ENCODE data around the gene DHCR7. TPM values are rescaled to one million over a fixed set of nuclear protein-coding genes. Genes with fewer than 3 reads are reported as not detected.

The DHCR7 gene
- polyA plus RNA-seq, 1 of the 3 experiments (the other 2 are of a cell fraction): 21.4 TPM

DNA sequence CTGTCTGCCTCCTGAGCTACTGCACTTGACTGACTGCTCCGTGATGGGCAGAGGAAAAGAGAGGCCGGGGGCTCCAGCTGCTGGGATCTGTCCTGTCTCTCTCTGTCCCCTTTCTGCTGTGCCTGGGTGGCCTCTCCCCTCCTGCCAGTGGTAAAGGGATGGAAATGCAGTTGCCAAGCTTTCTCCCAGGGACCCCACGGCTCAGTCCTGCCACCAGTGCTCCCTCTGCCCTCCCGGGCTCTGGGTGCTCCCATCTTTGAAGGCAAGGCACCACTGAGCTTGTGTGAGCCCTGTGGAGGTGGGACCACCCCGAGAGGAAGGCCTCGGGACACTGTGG lies 36.8 kb upstream of the DHCR7 start:
- Histone ChIP-seq H3F3A (replicated peaks; ENCODE audit: insufficient read depth) (peaks cover 3% of the 10 kb centered on the region), H3K4me1 (ENCODE audit: control insufficient read depth in 1 of 2, insufficient read depth in 2 of 2, low read depth in 1 of 2, low read length in 1 of 2) (peaks cover 10 to 18% of the 10 kb centered on the region in 2 experiments; a peak in 3 of 4 replicates), H4K20me1 (ENCODE audit: insufficient read depth) (no peaks in the 10 kb centered on the region), H3K4me3 (ENCODE audit: low read depth in 2 of 2, low read length in 1 of 2) (no peak overlapping the region), H3K9me2 (no peaks in the 10 kb centered on the region), H3K79me2 (ENCODE audit: insufficient read depth) (no peaks in the 10 kb centered on the region), H3K4me2 (no peak overlapping the region), H2AFZ (ENCODE audit: low read depth) (no peak overlapping the region), H3K9me3 (no peaks in the 10 kb centered on the region), H3K9ac (no peak overlapping the region), H3K27ac (ENCODE audit: low read depth in 2 of 2, low read length in 1 of 2) (no peak overlapping the region), H3K36me3 (replicated peaks in 1 of 2; ENCODE audit: control insufficient read depth in 1 of 2, insufficient read depth in 2 of 2, low read length in 1 of 2) (peaks cover 17 to 47% of the 10 kb centered on the region in 2 experiments), H3K27me3 (ENCODE audit: insufficient read depth) (no peaks in the 10 kb centered on the region)
- no peak for DNase-seq
- 92% methylated on average over 5 of the region's 6 CpGs for WGBS (ENCODE audit: low lambda C conversion rate)
- TF ChIP-seq SIN3A (IDR thresholded peaks at IDR 0.05; ENCODE audit: borderline replicate concordance, low read depth, low read length): no peak
- no peak for TF ChIP-seq SMC3 (IDR thresholded peaks at IDR 0.05; ENCODE audit: low read depth, low read length)
- no peak for TF ChIP-seq GATA2 (CRISPR knock-in tag; IDR thresholded peaks at IDR 0.05)
- no peak for TF ChIP-seq RFX5 (IDR thresholded peaks at IDR 0.05; ENCODE audit: low read length)
- TF ChIP-seq FOXJ3 (CRISPR knock-in tag; IDR thresholded peaks at IDR 0.05): no peak
- TF ChIP-seq USF1 (IDR thresholded peaks at IDR 0.05; ENCODE audit: borderline replicate concordance, low read depth): no peak
- no peak for TF ChIP-seq JUND (IDR thresholded peaks at IDR 0.05)
- no peak for TF ChIP-seq RXRA (IDR thresholded peaks at IDR 0.05; ENCODE audit: borderline replicate concordance, low read depth)
- no peak for TF ChIP-seq FOXM1 (IDR thresholded peaks at IDR 0.05; ENCODE audit: low read depth)
- no peak for TF ChIP-seq IRF3 (IDR thresholded peaks at IDR 0.05; ENCODE audit: low read depth, low read length)
- TF ChIP-seq MAX (IDR thresholded peaks at IDR 0.05; ENCODE audit: low read depth): no peak
- CTCF ChIA-PET: no interaction called here
- POLR2A ChIA-PET: no interaction called here

DNA sequence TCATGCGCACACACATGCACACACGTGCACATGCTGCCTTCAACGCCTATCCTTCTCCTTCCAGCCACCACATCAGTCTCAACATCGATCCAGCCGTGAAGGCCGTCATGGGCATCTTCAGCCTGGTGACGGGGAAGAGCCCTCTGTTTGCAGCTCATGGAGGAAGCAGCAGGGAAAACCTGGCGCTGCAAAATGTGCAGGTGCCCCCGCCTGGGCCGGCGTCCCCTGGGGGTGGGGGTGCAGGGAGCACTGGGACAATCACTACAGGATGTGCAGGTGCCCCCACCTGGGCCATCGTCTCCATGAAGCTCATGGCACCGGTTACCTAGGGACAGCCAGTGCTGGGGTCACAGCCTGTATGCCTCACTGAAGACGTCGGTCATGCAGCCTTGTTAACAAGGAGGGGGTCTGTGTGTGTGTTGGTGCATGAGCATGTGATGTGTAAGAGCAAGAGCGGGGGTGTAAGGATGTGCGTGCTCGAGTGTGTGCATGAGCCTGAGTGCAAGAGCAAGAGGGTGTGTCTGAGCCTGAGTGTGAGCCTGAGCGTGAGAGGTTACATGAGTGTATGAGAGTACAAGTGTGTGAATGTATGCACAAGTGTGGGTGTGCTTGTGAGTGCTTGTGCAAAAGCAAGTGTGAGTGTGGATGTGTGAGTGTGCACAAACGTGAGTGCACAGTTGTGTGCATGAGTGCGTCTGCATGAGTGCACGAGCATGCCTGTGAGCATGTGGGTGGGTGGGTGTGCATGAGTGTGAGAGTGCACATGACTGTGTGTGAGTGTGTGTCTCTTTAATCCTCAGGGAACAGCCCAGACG lies 36.3 kb upstream of the DHCR7 start:
- H3K36me3 ChIP-seq (replicated peaks in 1 of 2; ENCODE audit: control insufficient read depth in 1 of 2, insufficient read depth in 2 of 2, low read length in 1 of 2): peaks cover 17 to 47% of the 10 kb centered on the region in 2 experiments
- no peaks in the 10 kb centered on the region for H3K79me2 ChIP-seq (ENCODE audit: insufficient read depth)
- DNase-seq: no peak
- no peak overlapping the region for H3K27ac ChIP-seq (ENCODE audit: low read depth in 2 of 2, low read length in 1 of 2)
- ChIA-PET POLR2A (no interaction called here), CTCF (interaction anchor here (1.5 kb wide), 1 partner anchor 96 kb away, joined by 5 read pairs; no protein-coding TSS in a partner anchor)
- no peaks in the 10 kb centered on the region for H4K20me1 ChIP-seq (ENCODE audit: insufficient read depth)
- no peak for TF ChIP-seq RAD21 (IDR thresholded peaks at IDR 0.05; ENCODE audit: low read length)
- TF ChIP-seq, protein P1, sequence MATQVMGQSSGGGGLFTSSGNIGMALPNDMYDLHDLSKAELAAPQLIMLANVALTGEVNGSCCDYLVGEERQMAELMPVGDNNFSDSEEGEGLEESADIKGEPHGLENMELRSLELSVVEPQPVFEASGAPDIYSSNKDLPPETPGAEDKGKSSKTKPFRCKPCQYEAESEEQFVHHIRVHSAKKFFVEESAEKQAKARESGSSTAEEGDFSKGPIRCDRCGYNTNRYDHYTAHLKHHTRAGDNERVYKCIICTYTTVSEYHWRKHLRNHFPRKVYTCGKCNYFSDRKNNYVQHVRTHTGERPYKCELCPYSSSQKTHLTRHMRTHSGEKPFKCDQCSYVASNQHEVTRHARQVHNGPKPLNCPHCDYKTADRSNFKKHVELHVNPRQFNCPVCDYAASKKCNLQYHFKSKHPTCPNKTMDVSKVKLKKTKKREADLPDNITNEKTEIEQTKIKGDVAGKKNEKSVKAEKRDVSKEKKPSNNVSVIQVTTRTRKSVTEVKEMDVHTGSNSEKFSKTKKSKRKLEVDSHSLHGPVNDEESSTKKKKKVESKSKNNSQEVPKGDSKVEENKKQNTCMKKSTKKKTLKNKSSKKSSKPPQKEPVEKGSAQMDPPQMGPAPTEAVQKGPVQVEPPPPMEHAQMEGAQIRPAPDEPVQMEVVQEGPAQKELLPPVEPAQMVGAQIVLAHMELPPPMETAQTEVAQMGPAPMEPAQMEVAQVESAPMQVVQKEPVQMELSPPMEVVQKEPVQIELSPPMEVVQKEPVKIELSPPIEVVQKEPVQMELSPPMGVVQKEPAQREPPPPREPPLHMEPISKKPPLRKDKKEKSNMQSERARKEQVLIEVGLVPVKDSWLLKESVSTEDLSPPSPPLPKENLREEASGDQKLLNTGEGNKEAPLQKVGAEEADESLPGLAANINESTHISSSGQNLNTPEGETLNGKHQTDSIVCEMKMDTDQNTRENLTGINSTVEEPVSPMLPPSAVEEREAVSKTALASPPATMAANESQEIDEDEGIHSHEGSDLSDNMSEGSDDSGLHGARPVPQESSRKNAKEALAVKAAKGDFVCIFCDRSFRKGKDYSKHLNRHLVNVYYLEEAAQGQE (IDR thresholded peaks at IDR 0.05; ENCODE audit: low read depth, low read length): no peak
- TF ChIP-seq MXI1 (IDR thresholded peaks at IDR 0.05; ENCODE audit: low read depth, low read length): no peak
- TF ChIP-seq USF1 (IDR thresholded peaks at IDR 0.05; ENCODE audit: borderline replicate concordance, low read depth): no peak
- no peak for TF ChIP-seq FOXM1 (IDR thresholded peaks at IDR 0.05; ENCODE audit: low read depth)
- TF ChIP-seq TCF12 (IDR thresholded peaks at IDR 0.05): no peak
- no peak for TF ChIP-seq MAX (IDR thresholded peaks at IDR 0.05; ENCODE audit: low read depth)
- no peak for TF ChIP-seq FOSL2 (IDR thresholded peaks at IDR 0.05; ENCODE audit: borderline replicate concordance, low read depth)
- no peak for TF ChIP-seq FOXJ3 (CRISPR knock-in tag; IDR thresholded peaks at IDR 0.05)
- TF ChIP-seq, protein P2, sequence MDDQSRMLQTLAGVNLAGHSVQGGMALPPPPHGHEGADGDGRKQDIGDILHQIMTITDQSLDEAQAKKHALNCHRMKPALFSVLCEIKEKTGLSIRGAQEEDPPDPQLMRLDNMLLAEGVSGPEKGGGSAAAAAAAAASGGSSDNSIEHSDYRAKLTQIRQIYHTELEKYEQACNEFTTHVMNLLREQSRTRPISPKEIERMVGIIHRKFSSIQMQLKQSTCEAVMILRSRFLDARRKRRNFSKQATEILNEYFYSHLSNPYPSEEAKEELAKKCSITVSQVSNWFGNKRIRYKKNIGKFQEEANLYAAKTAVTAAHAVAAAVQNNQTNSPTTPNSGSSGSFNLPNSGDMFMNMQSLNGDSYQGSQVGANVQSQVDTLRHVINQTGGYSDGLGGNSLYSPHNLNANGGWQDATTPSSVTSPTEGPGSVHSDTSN (IDR thresholded peaks at IDR 0.05): no peak
- H3K9me2 ChIP-seq: no peaks in the 10 kb centered on the region
- no peak overlapping the region for H3K4me2 ChIP-seq
- H3F3A ChIP-seq (replicated peaks; ENCODE audit: insufficient read depth): peaks cover 3% of the 10 kb centered on the region
- WGBS (ENCODE audit: low lambda C conversion rate): 89% methylated on average over 18 of the region's 23 CpGs
- no peak overlapping the region for H3K9ac ChIP-seq
- H3K4me3 ChIP-seq (ENCODE audit: low read depth in 2 of 2, low read length in 1 of 2): no peak overlapping the region
- H3K4me1 ChIP-seq (ENCODE audit: control insufficient read depth in 1 of 2, insufficient read depth in 2 of 2, low read depth in 1 of 2, low read length in 1 of 2): peaks cover 8 to 18% of the 10 kb centered on the region in 2 experiments; a peak in 3 of 4 replicates
- no peaks in the 10 kb centered on the region for H3K9me3 ChIP-seq
- no peaks in the 10 kb centered on the region for H3K27me3 ChIP-seq (ENCODE audit: insufficient read depth)
- no peak overlapping the region for H2AFZ ChIP-seq (ENCODE audit: low read depth)
